ENCODE data around the gene CIRBP. TPM values are rescaled to one million over a fixed set of nuclear protein-coding genes. Genes with fewer than 3 reads are reported as not detected.

CIRBP gene
- total RNA-seq, 1 donor from 2014 or later, result 399 TPM

DNA sequence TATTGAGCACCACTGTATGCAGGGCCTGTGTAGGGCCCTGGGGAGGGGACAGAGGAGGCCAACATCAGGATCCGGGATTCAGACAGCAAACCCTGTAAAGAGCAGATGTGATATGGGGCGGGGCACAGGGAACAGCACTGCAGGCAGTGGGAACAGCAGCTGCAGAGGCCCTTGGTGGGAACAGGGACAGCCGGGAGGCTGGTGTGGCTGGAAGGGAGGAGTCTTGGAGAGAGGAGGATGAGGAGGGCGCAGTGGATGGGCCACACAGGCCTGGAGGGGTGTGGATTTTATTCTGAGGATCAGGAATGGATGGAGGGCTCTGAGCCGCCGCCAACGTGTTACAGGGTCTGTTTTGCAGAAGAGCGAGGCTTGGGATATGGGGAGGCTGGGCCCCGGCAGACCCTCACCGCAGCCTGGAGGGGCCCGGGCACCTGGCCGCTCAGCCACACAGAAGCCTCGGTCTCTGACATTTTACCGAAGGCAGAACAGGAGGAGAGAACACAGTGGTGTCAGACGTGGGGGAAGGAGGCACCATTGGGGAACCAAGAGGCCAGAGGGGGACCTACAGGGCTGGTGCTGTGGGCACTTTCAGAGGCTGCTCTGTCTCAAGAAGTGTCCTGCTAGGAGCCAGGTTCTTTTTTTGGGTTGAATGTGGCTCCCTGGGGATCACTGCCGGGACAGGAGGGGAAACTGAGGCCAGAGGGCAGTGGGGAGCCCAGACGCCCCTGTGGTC is 23.5 kb downstream of the CIRBP start:
- no peak overlapping the region for H3K4me3 Mint-ChIP-seq
- no peak overlapping the region for H3K27ac Mint-ChIP-seq
- no peaks in the 10 kb centered on the region for H3K36me3 Mint-ChIP-seq (ENCODE audit: low read depth)
- POLR2A ChIA-PET, result no interaction called here
- TF ChIP-seq CTCF (IDR thresholded peaks at IDR 0.05), result no peak
- ATAC-seq (ENCODE audit: low read depth) (no peak), DNase-seq (no peak)
- H3K4me1 Mint-ChIP-seq, result peaks cover 9% of the 10 kb centered on the region
- intact Hi-C loops (cut with micrococcal nuclease), result no loop called here
- no peaks in the 10 kb centered on the region for H3K9me3 Mint-ChIP-seq
- CTCF ChIA-PET, result no interaction called here
- peaks cover 20% of the 10 kb centered on the region for H3K27me3 Mint-ChIP-seq

DNA sequence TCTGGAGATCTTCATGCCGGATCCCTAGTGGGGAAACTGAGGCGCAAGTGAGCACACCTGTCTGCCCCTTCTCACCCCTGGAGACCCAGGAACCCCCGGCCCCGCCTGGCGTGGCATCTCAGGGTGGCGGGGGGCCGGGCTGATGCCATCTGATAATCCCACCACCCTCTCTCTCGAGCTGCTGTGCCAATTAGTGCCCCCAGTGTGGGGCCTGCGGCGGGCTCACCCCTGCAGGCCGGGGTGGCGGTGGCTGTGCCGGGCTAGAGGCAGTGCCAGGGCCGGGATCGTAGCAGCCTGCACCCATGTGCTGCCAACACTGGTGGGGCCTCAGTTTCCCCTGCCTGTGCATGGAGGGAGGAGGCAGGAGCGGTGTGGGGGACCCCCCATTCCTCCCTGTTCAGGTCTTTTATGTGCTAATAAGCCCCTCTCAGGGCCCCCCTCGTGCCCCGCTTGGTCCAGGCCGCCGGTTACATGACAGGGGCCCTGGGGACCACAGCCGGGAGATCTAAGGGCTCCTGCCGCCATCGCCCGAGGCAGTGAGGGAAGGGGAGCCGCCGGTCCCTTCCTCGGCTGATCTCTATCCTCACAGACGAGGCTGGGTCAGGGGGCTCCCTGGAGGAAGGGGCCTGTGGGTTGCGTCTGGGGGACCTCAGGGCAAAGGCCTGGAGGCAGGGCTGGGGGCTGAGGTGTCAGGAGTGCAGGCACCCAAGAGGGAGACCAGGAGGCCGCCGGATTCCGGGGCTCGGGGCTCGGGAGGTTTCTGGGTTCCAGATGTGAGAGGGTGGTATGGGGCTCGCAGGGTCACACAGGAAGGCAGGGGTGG is 24.9 kb downstream of the CIRBP start:
- ChIA-PET CTCF (no interaction called here), POLR2A (no interaction called here)
- TF ChIP-seq CTCF (IDR thresholded peaks at IDR 0.05), result no peak
- no peak overlapping the region for H3K4me3 Mint-ChIP-seq
- H3K36me3 Mint-ChIP-seq (ENCODE audit: low read depth), result no peaks in the 10 kb centered on the region
- no peak for DNase-seq
- ATAC-seq (ENCODE audit: low read depth), result no peak
- H3K27ac Mint-ChIP-seq, result no peak overlapping the region
- H3K27me3 Mint-ChIP-seq, result peaks cover 14% of the 10 kb centered on the region
- intact Hi-C loops (cut with micrococcal nuclease), result no loop called here
- no peaks in the 10 kb centered on the region for H3K9me3 Mint-ChIP-seq
- peaks cover 9% of the 10 kb centered on the region for H3K4me1 Mint-ChIP-seq

DNA sequence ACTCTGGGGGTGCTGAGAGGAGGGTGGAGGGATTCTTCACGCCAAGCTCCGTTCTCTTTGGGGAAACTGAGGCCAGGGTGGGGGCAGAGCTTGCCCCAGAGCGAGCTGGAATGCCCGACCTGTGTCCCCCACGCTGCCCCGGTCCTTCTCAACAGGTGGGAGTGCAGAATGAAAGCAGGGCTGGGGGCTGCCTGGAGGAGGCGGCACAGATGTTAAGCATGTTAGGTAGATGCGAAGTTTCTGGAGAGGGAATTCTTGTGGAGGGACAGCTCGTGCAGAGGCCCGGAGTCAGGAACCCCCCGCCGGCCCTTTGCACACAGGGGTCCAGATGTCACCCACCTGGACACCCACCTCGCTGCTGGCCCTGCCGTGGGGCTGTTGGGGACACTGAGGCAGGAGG is 25.6 kb downstream of the CIRBP start:
- intact Hi-C loops (cut with micrococcal nuclease), result no loop called here
- ChIA-PET CTCF (no interaction called here), POLR2A (no interaction called here)
- DNase-seq (no peak), ATAC-seq (ENCODE audit: low read depth) (no peak)
- Mint-ChIP-seq H3K27me3 (peaks cover 11% of the 10 kb centered on the region), H3K36me3 (ENCODE audit: low read depth) (no peaks in the 10 kb centered on the region), H3K27ac (no peak overlapping the region), H3K9me3 (no peaks in the 10 kb centered on the region), H3K4me1 (peaks cover 9% of the 10 kb centered on the region), H3K4me3 (no peak overlapping the region)
- TF ChIP-seq CTCF (IDR thresholded peaks at IDR 0.05), result no peak

- DNase-seq (no peak), ATAC-seq (ENCODE audit: low read depth) (peak; percentile 67)
- Mint-ChIP-seq H3K4me3 (no peak overlapping the region), H3K27me3 (peaks cover 11% of the 10 kb centered on the region), H3K36me3 (ENCODE audit: low read depth) (no peaks in the 10 kb centered on the region), H3K9me3 (no peaks in the 10 kb centered on the region), H3K4me1 (peaks cover 9% of the 10 kb centered on the region), H3K27ac (no peak overlapping the region)
- ChIA-PET POLR2A (no interaction called here), CTCF (no interaction called here)
- intact Hi-C loops (cut with micrococcal nuclease), result no loop called here
- TF ChIP-seq CTCF (IDR thresholded peaks at IDR 0.05), result no peak
These were observed 26.3 kb downstream of the CIRBP start for GRCh38 chr19:1295169-1296012.

DNA sequence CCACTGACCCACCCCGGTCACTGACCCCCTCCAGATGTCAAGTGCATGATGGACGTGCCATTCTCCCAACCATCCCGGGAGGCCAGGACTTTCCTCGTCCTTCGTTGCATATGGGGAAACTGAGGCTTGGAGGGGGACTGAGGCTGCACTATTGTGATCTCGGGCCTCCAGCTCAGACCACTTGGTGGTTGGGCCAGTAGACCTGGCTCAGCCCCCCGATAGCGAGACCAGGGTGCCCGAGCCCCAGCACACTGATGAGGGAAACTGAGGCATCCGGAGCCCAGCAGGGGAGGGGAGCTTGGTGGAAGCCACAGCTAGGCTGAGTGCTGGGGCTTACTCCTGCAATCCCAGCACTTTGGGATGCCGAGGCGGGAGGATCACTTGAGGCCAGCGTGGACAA is 26.9 kb downstream of the CIRBP start:
- POLR2A ChIA-PET, result no interaction called here
- no peak for TF ChIP-seq CTCF (IDR thresholded peaks at IDR 0.05)
- CTCF ChIA-PET, result interaction anchor here (0.5 kb wide), 1 partner anchor 76 kb away, joined by 3 read pairs; no protein-coding TSS in a partner anchor
- Mint-ChIP-seq H3K9me3 (no peaks in the 10 kb centered on the region), H3K4me1 (peaks cover 9% of the 10 kb centered on the region), H3K4me3 (no peak overlapping the region), H3K27ac (no peak overlapping the region), H3K36me3 (ENCODE audit: low read depth) (no peaks in the 10 kb centered on the region), H3K27me3 (peaks cover 11% of the 10 kb centered on the region)
- intact Hi-C loops (cut with micrococcal nuclease), result no loop called here
- ATAC-seq (ENCODE audit: low read depth) (no peak), DNase-seq (no peak)

Data from activated B cell treated with CpG ODN at 0.5 μM for 24 hours (primary cell).